SU-DHL-6 (cell line): ENCODE data around the gene SRGAP3.

Source experiments
- H2AFZ ChIP-seq: fragments of 200-600 bp; sonication (generic); 2 replicates; pipeline ENCODE4 v1.6.1; 2014; ENCODE audit warnings: low read depth, mild to moderate bottlenecking, moderate library complexity, mixed read lengths, antibody characterized with exemption, low read length; ENCODE audit not compliant: severe bottlenecking
- H3F3A ChIP-seq: fragments of 200-600 bp; shearing (Covaris generic); 2 replicates; pipeline ENCODE4 v1.6.0; 2016; ENCODE audit warnings: antibody characterized with exemption, mild to moderate bottlenecking; ENCODE audit not compliant: insufficient read depth
- H3K27ac ChIP-seq: fragments of 200-600 bp; sonication (generic); 2 replicates; pipeline ENCODE4 v1.5.1; 2016; ENCODE audit warnings: low read depth, mild to moderate bottlenecking, low read length, moderate library complexity, mixed read lengths
- H3K27me3 ChIP-seq: fragments of 200-600 bp; sonication (generic), shearing (Covaris generic); 2 replicates; pipeline ENCODE4 v1.6.0; 2014; ENCODE audit warnings: mild to moderate bottlenecking, low read length
- H3K36me3 ChIP-seq: fragments of 200-600 bp; sonication (generic); 2 replicates; pipeline ENCODE4 v1.6.1; 2014; ENCODE audit warnings: mild to moderate bottlenecking, low read length, mixed read lengths
- H3K4me2 ChIP-seq: fragments of 300-600, 200-600 bp; shearing (Covaris generic), sonication (generic); 2 replicates; pipeline ENCODE4 v1.6.0; 2014; ENCODE audit warnings: low read length, low read depth, mild to moderate bottlenecking; ENCODE audit not compliant: poor library complexity, severe bottlenecking
- H3K4me3 ChIP-seq: fragments of 200-600 bp; sonication (generic); 2 replicates; pipeline ENCODE4 v1.5.1; 2014; ENCODE audit warnings: antibody characterized with exemption, low read length, mild to moderate bottlenecking, mixed read lengths; ENCODE audit not compliant: insufficient read depth, poor library complexity, severe bottlenecking
- H3K79me2 ChIP-seq: fragments of 200-600 bp; sonication (generic); 2 replicates; pipeline ENCODE4 v1.6.1; 2014; ENCODE audit warnings: mild to moderate bottlenecking, low read length, moderate library complexity; ENCODE audit not compliant: insufficient read depth
- H3K9ac ChIP-seq: fragments of 200-600 bp; sonication (generic); 2 replicates; pipeline ENCODE4 v1.7.0; 2014; ENCODE audit warnings: mild to moderate bottlenecking, low read length
- H3K9me2 ChIP-seq: fragments of 200-600 bp; sonication (generic); replicated peaks from 2 replicates; pipeline ENCODE4 v1.6.1; 2014; ENCODE audit warnings: low read length; ENCODE audit not compliant: insufficient read depth
- H3K9me3 ChIP-seq: fragments of 200-600 bp; sonication (generic); 2 replicates; pipeline ENCODE4 v1.6.1; 2014; ENCODE audit warnings: low read length, mixed read lengths; ENCODE audit not compliant: insufficient read depth
- H4K20me1 ChIP-seq: fragments of 200-600 bp; sonication (generic); 2 replicates; pipeline ENCODE4 v1.6.1; 2014; ENCODE audit warnings: low read depth, mild to moderate bottlenecking, antibody characterized with exemption, low read length, moderate library complexity, mixed read lengths
- EZH2phosphoT487 ChIP-seq: fragments of 200-600 bp; sonication (generic), shearing (Covaris generic); conservative IDR thresholded peaks from 2 replicates; pipeline ENCODE4 v1.6.1; 2018; ENCODE audit warnings: mild to moderate bottlenecking, antibody characterized with exemption, low read length, moderate library complexity, mixed read lengths
- TF ChIP-seq, protein P1 (sequence below): fragments of 200-600 bp; sonication (generic); IDR thresholded peaks from one replicate; pipeline ENCODE4 v1.5.1; 2017; ENCODE audit warnings: antibody characterized with exemption, mild to moderate bottlenecking, low read length, moderate library complexity; ENCODE audit not compliant: insufficient read depth, poor library complexity, severe bottlenecking

SRGAP3 gene

GRCh38 chr3:9233101-9233500, 16.3 kb downstream of the SRGAP3 start:
- Histone ChIP-seq H3K27me3 (no peaks in the 10 kb centered on the region), H4K20me1 (no peaks in the 10 kb centered on the region), H3K4me3 (no peak overlapping the region), H3K9ac (no peak overlapping the region), H3K9me2 (no peaks in the 10 kb centered on the region), H3K36me3 (no peaks in the 10 kb centered on the region), H3F3A (no peaks in the 10 kb centered on the region), H3K27ac (no peak overlapping the region), H3K9me3 (no peaks in the 10 kb centered on the region), H3K4me2 (no peak overlapping the region), H2AFZ (no peak overlapping the region), H3K79me2 (no peaks in the 10 kb centered on the region)
- TF ChIP-seq, protein P1, sequence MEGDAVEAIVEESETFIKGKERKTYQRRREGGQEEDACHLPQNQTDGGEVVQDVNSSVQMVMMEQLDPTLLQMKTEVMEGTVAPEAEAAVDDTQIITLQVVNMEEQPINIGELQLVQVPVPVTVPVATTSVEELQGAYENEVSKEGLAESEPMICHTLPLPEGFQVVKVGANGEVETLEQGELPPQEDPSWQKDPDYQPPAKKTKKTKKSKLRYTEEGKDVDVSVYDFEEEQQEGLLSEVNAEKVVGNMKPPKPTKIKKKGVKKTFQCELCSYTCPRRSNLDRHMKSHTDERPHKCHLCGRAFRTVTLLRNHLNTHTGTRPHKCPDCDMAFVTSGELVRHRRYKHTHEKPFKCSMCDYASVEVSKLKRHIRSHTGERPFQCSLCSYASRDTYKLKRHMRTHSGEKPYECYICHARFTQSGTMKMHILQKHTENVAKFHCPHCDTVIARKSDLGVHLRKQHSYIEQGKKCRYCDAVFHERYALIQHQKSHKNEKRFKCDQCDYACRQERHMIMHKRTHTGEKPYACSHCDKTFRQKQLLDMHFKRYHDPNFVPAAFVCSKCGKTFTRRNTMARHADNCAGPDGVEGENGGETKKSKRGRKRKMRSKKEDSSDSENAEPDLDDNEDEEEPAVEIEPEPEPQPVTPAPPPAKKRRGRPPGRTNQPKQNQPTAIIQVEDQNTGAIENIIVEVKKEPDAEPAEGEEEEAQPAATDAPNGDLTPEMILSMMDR = no peak
- TF ChIP-seq EZH2phosphoT487 = no peak

- H3K9ac ChIP-seq = no peak overlapping the region
- H2AFZ ChIP-seq = no peak overlapping the region
- no peak overlapping the region for H3K4me2 ChIP-seq
- no peak for TF ChIP-seq EZH2phosphoT487
- no peaks in the 10 kb centered on the region for H3K27me3 ChIP-seq
- H3F3A ChIP-seq = no peaks in the 10 kb centered on the region
- no peak overlapping the region for H3K27ac ChIP-seq
- H3K9me2 ChIP-seq = no peaks in the 10 kb centered on the region
- H3K79me2 ChIP-seq = no peaks in the 10 kb centered on the region
- H3K9me3 ChIP-seq = no peaks in the 10 kb centered on the region
- no peaks in the 10 kb centered on the region for H3K36me3 ChIP-seq
- H3K4me3 ChIP-seq = no peak overlapping the region
- H4K20me1 ChIP-seq = no peaks in the 10 kb centered on the region
These were observed 17.5 kb downstream of the SRGAP3 start for GRCh38 chr3:9231937-9232336.

- H3K9me3 ChIP-seq = no peaks in the 10 kb centered on the region
- H2AFZ ChIP-seq = no peak overlapping the region
- H3K4me2 ChIP-seq = no peak overlapping the region
- no peak overlapping the region for H3K27ac ChIP-seq
- H4K20me1 ChIP-seq = no peaks in the 10 kb centered on the region
- no peak overlapping the region for H3K4me3 ChIP-seq
- no peaks in the 10 kb centered on the region for H3K79me2 ChIP-seq
- H3K9ac ChIP-seq = no peak overlapping the region
- H3K36me3 ChIP-seq = no peaks in the 10 kb centered on the region
- no peaks in the 10 kb centered on the region for H3K9me2 ChIP-seq
- no peaks in the 10 kb centered on the region for H3F3A ChIP-seq
- no peak for TF ChIP-seq EZH2phosphoT487
- TF ChIP-seq, protein P1 = no peak
- no peaks in the 10 kb centered on the region for H3K27me3 ChIP-seq
These were observed 18.0 kb downstream of the SRGAP3 start for GRCh38 chr3:9231471-9231870.

DNA sequence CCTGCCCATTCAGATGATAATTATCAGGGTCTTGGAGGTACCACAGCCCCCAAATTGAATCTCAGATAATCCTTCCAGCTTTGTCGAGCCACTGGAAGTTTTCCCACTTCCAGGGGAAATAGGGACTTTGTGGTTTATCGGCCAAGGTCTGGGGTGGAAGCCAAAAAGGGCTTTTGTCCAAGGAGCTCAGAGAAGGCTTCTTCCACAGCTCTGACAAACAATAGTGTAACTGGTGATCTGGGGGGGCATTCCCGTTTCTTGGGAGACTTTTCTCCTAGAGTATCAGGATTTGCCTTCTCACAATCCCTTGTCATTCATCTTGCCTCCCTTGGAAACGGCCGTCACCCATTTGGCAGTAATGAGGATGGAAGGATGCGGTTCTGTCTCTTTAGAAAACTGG, 18.4 kb downstream of the SRGAP3 start:
- no peak for TF ChIP-seq EZH2phosphoT487
- TF ChIP-seq, protein P1 = no peak
- no peaks in the 10 kb centered on the region for H3K79me2 ChIP-seq
- no peak overlapping the region for H3K9ac ChIP-seq
- no peaks in the 10 kb centered on the region for H4K20me1 ChIP-seq
- H3K9me2 ChIP-seq = no peaks in the 10 kb centered on the region
- H3K4me3 ChIP-seq = no peak overlapping the region
- H2AFZ ChIP-seq = no peak overlapping the region
- H3K9me3 ChIP-seq = no peaks in the 10 kb centered on the region
- H3K27ac ChIP-seq = no peak overlapping the region
- no peaks in the 10 kb centered on the region for H3K36me3 ChIP-seq
- no peak overlapping the region for H3K4me2 ChIP-seq
- H3F3A ChIP-seq = no peaks in the 10 kb centered on the region
- H3K27me3 ChIP-seq = no peaks in the 10 kb centered on the region
